ENCODE measurements around the gene PPIF.

- TF ChIP-seq CTCF (IDR thresholded peaks at IDR 0.05; ENCODE audit: low read depth, low read length, poor library complexity, severe bottlenecking) = no peak
- TF ChIP-seq EZH2phosphoT487 (IDR thresholded peaks at IDR 0.05; ENCODE audit: borderline replicate concordance, low read length) = no peak
Measured at GRCh38 chr10:79361726-79362397, 14.6 kb downstream of the PPIF start.
